GM12891 (cell line): ENCODE measurements around the gene OSBP2.

ENCODE experiments used
- POLR2A ChIP-seq: IDR thresholded peaks from 2 replicates; pipeline ENCODE4 v1.6.1; 2011; ENCODE audit warnings: low read depth, low read length, control low read depth
- POLR2AphosphoS5 ChIP-seq: IDR thresholded peaks from 2 replicates; pipeline ENCODE4 v1.6.1; 2011; ENCODE audit warnings: low read depth, low read length, control low read depth
- TAF1 ChIP-seq: IDR thresholded peaks from 2 replicates; pipeline ENCODE4 v1.6.1; 2011; ENCODE audit warnings: low read depth, low read length, control low read depth

DNA sequence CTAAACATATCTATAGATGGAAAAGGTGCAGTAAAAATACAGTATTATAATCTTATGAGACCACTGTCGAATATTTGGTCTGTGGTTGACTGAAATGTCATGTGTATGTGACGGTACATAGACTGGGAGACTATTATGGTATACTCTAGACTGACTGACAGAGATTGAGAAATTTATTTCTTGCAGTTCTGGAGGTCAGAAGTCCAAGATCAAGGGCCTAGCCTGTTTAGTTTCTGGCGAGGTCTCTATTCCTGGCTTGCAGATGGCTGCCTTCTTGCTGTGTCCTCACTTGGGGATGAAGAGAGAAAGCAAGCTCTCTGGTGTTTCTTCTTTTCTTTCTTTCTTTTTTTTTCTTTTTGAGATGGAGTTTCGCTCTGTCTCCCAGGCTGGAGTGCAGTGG lies 7.3 kb upstream of the OSBP2 start:
- TF ChIP-seq POLR2A (no peak), POLR2AphosphoS5 (no peak), TAF1 (no peak)
